HCT116 (cell line): Measurements from ENCODE around the gene MYRF. TPM values are rescaled to one million over a fixed set of nuclear protein-coding genes. Genes with fewer than 3 reads are reported as not detected.

Experiments
- EGR1 ChIP-seq: IDR thresholded peaks from 2 replicates; pipeline ENCODE4 v1.6.1; 2012; ENCODE audit warnings: low read depth
- ELF1 ChIP-seq: IDR thresholded peaks from 2 replicates; pipeline ENCODE4 v1.6.1; 2012; ENCODE audit warnings: low read depth, borderline replicate concordance
- POLR2A ChIP-seq: IDR thresholded peaks from 2 replicates; pipeline ENCODE4 v1.7.0; 2011; ENCODE audit warnings: borderline replicate concordance; ENCODE audit not compliant: insufficient read depth, insufficient read length; ENCODE audit errors: extremely low read depth
- RAD21 ChIP-seq: IDR thresholded peaks from 2 replicates; pipeline ENCODE4 v1.6.1; 2012; ENCODE audit warnings: low read depth, mild to moderate bottlenecking
- SRF ChIP-seq: IDR thresholded peaks from 2 replicates; pipeline ENCODE4 v1.6.1; 2012; ENCODE audit warnings: low read depth
- microRNA counts: library from miRNA; unstranded; fragments of <30 nt; microRNA quantifications from one replicate; lab custom pipeline; 2015
- total RNA-seq: library from RNA; stranded (reverse); gene quantifications from one replicate; pipeline ENCODE4 v1.2.1, GENCODE V29; 2021; ENCODE audit not compliant: unreplicated experiment
- TF ChIP-seq, protein P1 (sequence below), 3 experiments: fragments of 200-600 bp in 1 of 3; sonication (generic) in 1 of 3; IDR thresholded peaks in 2 of 3; conservative IDR thresholded peaks in 1 of 3; 2 replicates each; pipeline ENCODE4 v1.5.1; 2012 to 2017; ENCODE audit warnings: low read depth in 2 of 3, low read length in 2 of 3, antibody characterized with exemption in 1 of 3, borderline replicate concordance in 1 of 3, control low read depth in 1 of 3, mild to moderate bottlenecking in 1 of 3, mixed read lengths in 1 of 3, mixed run types in 1 of 3, moderate library complexity in 1 of 3; ENCODE audit not compliant: insufficient read depth in 1 of 3
- TF ChIP-seq, protein P2 (sequence below): IDR thresholded peaks from 2 replicates; pipeline ENCODE4 v1.6.1; 2011; ENCODE audit warnings: mild to moderate bottlenecking, low read length, moderate library complexity; ENCODE audit not compliant: insufficient replicate concordance; ENCODE audit errors: extremely low read depth

MYRF gene
- total RNA-seq, 1 experiment from 2014 or later: 52.3 TPM

DNA sequence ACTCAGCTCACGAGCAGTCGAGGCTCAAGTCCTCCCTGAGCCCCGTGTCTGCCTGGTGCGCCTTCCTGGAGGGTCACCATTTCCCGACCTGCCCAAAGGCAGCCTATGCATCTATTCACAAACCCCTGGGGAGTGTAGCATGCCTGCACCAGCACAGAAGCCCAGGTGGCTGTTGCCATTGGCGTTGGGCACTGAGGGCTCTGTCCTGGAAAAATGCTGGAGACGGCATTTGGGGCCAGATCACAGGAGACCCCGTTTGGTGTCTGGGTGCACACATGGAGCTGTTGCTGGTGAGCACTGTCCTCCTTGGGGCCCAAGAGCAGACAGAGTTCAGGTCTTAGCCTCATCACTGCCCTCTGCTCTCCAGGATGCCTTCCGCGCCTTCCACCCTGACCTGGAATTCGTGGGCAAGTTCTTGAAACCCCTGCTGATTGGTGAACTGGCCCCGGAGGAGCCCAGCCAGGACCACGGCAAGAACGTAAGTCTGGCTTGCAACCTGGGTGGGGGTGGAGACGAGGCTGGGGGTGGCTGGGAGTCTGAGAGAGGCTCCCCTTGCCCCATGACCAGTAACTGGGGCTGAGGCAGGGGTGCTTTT, 85.1 kb downstream of the MYRF start (continued):
- TF ChIP-seq, protein P1, sequence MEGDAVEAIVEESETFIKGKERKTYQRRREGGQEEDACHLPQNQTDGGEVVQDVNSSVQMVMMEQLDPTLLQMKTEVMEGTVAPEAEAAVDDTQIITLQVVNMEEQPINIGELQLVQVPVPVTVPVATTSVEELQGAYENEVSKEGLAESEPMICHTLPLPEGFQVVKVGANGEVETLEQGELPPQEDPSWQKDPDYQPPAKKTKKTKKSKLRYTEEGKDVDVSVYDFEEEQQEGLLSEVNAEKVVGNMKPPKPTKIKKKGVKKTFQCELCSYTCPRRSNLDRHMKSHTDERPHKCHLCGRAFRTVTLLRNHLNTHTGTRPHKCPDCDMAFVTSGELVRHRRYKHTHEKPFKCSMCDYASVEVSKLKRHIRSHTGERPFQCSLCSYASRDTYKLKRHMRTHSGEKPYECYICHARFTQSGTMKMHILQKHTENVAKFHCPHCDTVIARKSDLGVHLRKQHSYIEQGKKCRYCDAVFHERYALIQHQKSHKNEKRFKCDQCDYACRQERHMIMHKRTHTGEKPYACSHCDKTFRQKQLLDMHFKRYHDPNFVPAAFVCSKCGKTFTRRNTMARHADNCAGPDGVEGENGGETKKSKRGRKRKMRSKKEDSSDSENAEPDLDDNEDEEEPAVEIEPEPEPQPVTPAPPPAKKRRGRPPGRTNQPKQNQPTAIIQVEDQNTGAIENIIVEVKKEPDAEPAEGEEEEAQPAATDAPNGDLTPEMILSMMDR (IDR thresholded peaks at IDR 0.05 in 2 of 3, conservative IDR thresholded peaks at IDR 0.05 in 1 of 3; ENCODE audit: borderline replicate concordance in 1 of 3, insufficient read depth in 1 of 3, low read depth in 2 of 3, low read length in 2 of 3): no peak
- TF ChIP-seq ELF1 (no peak), EGR1 (no peak), RAD21 (no peak), POLR2A (no peak), SRF (no peak)
- TF ChIP-seq, protein P2, sequence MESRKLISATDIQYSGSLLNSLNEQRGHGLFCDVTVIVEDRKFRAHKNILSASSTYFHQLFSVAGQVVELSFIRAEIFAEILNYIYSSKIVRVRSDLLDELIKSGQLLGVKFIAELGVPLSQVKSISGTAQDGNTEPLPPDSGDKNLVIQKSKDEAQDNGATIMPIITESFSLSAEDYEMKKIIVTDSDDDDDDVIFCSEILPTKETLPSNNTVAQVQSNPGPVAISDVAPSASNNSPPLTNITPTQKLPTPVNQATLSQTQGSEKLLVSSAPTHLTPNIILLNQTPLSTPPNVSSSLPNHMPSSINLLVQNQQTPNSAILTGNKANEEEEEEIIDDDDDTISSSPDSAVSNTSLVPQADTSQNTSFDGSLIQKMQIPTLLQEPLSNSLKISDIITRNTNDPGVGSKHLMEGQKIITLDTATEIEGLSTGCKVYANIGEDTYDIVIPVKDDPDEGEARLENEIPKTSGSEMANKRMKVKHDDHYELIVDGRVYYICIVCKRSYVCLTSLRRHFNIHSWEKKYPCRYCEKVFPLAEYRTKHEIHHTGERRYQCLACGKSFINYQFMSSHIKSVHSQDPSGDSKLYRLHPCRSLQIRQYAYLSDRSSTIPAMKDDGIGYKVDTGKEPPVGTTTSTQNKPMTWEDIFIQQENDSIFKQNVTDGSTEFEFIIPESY: no peak

MicroRNAs encoded within 50 kb of the gene (microRNA counts, 767-probe panel; counts per million panel counts)
- microRNA hsa-miR-1908 (lab: Ali Mortazavi, UCI) (not detected), microRNA hsa-miR-611 (lab: Ali Mortazavi, UCI) (not detected)

Other genes with a start within 250 kb of the MYRF start
- not detected for gene LRRC10B, start 243.9 kb upstream of the MYRF start, total RNA-seq
- gene SYT7, start 171.6 kb upstream of the MYRF start, total RNA-seq: 27.4 TPM
- 2.7 TPM for gene DAGLA, start 72.2 kb upstream of the MYRF start, total RNA-seq
- 160 TPM for gene TMEM258, start 40.0 kb downstream of the MYRF start, total RNA-seq
- gene FEN1, start 40.3 kb downstream of the MYRF start, total RNA-seq: 89.5 TPM
- 56.6 TPM for gene FADS1, start 64.4 kb downstream of the MYRF start, total RNA-seq
- gene FADS2, start 75.7 kb downstream of the MYRF start, total RNA-seq: 17.1 TPM
- 65.8 TPM for gene FADS3, start 138.9 kb downstream of the MYRF start, total RNA-seq
- gene RAB3IL1, start 164.9 kb downstream of the MYRF start, total RNA-seq: 18.1 TPM
- gene BEST1, start 197.7 kb downstream of the MYRF start, total RNA-seq: 2.3 TPM
- 3,345 TPM for gene FTH1, start 215.0 kb downstream of the MYRF start, total RNA-seq